Activated naive CD4-positive, alpha-beta T cell (primary cell): ENCODE data around the gene KRT7.

ENCODE experiments used
- DNase-seq, 4 experiments: peaks; one replicate each; lab custom pipeline; 2025; lab: John Stamatoyannopoulos, UW

KRT7 gene

GRCh38 chr12:52199294-52199919, 33.6 kb upstream of the KRT7 start:
- DNase-seq = no peak

DNA sequence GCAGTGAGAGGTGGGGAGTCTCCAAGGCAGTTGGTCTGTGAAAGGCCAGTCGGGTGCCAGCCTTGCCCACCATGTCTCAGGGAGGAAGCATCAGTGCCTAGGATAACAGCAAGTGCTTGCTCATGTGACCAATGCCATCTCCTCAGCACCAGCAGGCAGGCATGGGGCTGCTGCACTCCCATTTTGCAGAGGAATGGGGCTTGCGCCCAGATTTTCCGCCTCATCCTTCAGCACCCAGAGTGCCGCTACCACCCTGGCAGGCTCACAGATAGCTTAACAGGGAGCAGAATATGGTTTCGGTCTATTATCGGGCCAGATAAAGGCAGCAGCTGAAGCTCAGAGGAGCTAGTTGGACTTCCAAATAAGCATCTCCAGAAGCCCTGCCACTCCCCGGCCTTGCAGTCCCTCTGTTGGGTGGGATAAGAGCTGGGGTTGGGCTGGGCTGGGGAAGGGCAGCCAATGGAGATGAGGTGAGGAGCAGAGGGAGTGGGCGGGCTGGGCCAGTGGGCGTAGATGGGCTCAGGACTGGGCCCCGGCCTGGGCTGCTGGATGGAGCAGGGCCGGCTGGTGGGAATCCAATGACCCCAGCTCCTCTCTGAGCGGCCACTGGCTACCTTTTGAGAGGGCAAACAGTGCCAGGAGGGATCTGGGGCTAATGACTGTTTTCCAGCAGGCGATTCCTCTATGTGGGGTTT, 32.8 kb upstream of the KRT7 start:
- DNase-seq = no peak

DNA sequence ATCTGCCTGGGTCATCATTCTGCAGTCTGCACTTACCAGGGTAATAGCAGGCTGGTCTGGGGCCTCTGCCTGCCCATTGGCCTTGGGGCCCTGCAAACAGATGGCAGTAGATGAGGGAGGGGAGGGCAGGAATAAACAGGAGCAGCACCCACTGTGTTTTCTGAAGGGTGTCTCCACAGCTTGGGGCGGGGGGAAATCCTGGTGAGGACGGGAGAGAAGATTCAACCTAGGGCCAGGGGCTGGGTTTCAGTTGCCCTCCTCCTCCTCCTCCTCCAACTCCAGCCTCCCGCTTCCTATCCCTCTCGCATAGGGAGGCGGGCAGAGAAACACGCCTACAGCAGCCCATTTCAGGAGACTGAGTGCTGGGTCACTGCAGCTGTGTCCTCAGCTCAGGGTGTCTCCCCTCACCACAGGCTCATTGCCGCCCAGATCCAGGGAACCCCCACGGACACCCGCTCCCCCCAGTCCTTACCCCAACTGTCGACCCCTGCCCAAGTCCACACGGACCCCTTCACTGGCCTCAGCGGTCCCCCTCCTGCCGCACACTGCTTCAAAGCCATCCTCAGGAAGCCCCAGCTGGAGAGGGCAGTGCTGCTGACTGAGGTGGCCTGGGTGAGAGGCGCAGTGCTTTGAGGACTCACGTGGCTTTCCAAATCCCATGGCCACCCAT, 32.1 kb upstream of the KRT7 start:
- no peak for DNase-seq

- DNase-seq = no peak
Observed at GRCh38 chr12:52201451-52201839, 31.6 kb upstream of the KRT7 start.

GRCh38 chr12:52202361-52203078, 30.5 kb upstream of the KRT7 start:
- no peak for DNase-seq

DNA sequence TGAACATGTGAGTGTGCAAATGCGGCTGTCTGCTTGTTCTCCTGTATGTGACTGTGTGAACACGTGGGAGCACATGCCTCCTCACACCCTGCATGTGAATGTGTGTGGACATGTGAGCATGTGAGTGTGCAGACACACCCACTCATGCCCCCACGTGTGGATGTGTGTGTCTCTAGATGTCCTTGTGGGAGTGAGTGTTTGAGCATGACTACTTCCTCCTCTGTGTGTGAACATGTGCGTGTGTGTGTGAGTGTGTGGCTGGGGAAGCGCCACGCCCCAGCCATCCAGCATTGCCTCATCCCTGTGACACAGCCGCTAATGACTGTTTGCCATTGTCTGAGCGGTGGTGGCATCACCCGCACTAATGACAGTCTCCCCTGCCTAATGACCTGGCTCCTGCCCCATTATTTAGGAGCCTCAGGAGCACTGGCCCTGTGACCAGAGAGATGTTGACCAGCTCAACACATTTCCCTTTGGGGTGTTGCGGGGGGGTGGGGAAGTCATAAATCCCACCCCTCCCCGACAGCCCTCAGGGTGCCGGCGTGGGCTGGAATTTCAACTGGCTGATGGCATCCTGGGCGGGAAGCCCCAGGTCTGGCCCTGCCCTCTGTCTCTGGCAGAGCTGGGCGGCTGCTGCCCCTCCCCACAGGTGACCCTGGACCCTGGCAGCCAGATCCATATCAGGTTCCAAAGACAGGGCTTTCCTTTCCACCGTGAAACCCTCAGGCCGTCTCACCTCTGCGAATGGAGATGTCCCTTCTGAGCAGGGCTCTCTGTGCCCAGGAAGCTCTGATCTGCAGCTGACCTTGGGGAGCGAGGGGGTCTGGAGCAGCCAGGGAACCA, 29.7 kb upstream of the KRT7 start:
- no peak for DNase-seq

DNA sequence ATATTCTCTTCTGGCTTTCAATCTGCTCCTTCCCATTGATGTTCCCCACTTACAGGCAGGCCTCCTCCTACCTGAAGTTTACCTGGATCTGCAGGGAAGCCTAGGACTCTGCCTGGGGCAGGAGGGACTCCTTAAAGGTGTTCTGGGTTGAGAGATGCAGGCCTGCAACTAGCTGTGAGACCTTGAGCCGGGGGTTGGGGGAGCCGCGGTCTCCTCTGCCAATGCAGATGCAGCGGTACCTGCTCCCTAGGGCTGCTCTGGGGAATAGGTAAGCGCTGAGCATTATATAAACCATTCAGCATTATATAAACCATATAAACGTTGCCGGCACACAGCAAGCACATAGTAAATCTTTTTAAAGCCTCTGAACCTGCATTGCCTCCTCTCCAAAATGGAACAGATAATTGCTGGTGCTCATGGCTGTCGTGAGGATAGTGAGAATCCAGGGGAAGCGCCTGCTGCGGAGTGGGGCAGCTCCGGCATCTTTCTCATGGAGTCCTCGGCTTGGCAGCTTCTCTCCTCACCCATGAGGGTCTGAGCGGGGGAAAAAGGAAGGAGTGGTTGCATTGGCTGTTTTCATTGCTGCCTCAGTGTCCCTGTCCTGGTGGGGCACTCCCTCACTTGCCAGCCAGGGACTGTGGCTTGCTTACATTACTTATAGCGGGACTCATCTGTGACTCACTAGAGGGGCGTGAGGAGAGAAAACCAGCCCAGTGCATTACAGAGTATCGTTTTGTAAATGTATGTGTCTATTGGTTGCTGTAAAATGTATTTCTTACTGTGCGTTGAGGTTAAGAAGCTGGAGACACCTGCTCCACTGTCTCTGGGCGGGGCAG, 28.7 kb upstream of the KRT7 start:
- DNase-seq = no peak

DNA sequence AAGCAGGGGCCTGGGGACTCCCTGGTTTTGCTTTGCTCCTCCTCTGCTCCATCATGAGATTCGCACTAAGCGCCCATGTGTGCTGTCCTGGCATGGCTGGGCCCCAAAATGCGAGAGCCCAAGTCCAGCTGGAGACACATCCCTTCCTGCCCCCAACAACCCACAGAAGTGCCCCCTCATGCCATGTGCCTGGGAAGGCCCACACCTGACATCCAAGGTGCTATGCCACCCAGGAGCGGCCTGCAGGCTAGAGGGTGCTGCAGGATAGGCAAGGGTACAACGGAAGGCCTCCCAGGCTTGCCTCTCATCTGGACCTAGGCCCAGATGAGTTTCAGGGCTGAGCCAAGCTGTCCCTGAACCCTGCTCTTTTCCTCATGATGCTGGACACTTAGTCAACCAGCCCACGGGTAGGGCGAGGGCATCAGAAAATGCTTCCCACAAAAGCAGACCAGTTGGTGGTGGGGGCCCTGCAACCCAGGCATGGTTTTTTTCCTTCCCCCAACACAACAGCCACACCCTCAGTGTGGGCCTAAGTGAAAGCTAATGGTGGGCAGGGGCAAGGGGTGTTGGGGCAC, 28.0 kb upstream of the KRT7 start:
- no peak for DNase-seq

- DNase-seq = no peak
Observed at GRCh38 chr12:52205612-52206303, 27.3 kb upstream of the KRT7 start.

DNA sequence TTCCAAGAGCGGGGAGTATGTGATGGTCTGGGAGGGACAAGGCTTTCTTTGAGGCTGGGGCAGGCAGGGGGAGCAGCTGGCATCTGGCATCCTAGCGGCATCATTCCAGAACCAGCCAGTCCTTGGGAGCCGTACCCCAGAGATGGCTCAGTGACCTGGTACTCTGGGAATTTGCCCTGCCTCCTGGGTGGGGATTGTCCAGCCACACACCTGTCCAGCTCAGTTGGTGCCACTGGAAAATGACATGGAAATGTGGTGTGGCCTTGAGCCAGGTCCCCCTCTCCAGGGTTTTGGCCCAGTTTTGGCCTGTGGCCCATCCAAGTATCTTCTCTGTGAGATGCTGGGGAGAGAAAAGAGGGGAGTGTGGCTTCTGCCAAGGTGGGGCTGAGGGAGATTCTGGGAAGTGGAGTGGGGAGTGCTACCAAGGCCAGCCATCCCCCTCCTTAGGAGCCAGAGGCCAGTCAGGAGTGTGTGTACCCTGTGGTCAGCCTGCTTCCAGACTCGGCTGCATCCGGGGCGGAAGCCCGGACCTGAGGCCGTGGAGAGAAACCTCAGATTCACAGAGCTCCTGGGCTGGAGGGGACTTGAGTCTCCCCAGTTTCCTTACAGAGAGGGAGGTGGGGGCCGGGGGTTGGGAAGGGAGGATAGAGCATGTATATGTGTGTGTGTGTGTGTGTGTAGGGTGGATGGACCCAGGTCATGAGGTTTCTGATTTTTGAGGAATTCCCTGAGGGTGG, 26.6 kb upstream of the KRT7 start:
- no peak for DNase-seq

GRCh38 chr12:52207106-52207505, 25.9 kb upstream of the KRT7 start:
- no peak for DNase-seq

DNA sequence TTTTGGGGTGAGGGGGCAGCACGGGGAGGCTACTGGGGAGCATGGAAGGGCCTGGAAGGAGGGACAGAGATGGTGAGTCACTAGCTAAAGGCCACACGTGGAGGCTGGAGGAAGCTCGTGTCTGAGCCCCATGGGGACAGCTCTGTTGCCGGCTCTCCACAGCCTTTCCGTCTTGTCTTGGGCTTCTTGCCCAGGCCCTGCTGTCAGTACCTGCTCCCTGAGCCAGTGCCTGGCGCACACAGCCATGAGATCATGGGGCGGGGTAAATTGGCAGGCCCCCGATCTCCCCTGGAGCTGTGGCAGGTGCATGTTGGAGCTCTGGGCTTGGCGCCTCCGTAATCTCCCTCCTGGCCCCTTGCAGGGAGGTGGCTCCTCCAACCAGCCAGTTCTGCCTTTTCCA, 25.1 kb upstream of the KRT7 start:
- DNase-seq = no peak

DNA sequence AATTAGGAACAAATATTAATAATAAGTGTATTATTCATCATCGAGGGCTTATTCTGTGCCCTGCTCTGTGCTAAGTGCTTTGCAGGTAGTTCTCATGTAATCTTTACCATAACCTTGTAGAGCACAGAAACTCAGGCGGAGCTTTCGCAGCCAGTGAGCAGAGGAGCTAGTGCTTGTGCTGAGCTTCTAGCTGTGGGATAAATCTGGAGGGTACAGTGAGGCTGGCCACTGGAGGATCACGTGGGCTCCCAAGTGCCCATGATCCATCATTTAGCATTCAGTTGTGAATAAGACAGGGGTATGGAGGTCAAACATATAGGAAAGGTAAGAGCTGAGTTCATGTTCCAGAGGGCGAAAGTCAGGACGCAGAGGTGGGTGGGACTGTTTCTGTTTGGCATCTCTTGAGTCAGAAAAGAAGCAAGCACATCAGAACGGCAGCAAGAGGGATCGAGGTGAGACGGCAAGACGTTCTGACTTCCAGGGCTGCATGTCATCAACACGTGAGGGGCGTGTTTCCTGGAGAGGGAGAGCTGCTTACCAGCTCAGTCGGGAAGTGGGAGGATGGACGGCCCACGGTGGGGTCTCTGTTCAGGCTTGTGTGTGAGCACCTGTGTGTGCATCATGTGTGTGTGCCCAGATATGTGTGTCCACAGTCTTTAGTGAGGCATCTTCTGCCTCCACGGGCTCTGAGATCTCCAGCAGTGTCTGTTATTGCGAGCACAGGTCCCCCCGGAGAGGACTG, 24.4 kb upstream of the KRT7 start:
- no peak for DNase-seq

DNA sequence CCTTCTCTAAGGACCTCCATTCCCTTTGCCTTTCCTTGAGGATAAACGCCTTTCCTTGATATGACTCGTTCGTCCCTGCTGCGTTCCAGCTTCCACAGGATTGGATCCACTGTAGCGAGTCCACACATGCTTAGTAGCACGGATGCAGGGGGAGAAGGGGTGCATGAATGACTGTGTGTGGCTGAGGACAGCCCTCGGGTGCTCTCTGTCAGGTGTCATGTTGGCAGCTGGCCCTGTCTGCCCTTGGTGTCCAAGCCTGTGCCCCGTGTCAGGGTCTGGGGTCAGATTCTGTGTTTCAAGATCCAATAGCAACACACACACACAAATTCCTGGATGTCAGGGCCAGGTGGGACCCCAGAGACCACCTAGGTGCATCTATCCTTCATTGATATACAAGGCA, 23.7 kb upstream of the KRT7 start:
- DNase-seq = no peak

GRCh38 chr12:52210186-52210924, 22.7 kb upstream of the KRT7 start:
- no peak for DNase-seq

GRCh38 chr12:52210925-52211650, 22.0 kb upstream of the KRT7 start:
- no peak for DNase-seq
